SK-N-SH (cell line): ENCODE data around the gene SPI1. TPM values are rescaled to one million over a fixed set of nuclear protein-coding genes. Genes with fewer than 3 reads are reported as not detected.

Experiments
- CTCF ChIA-PET: fragments of 300-600, 350-600 bp; formaldehyde crosslinking; extraction: SDS; loops from one replicate; lab custom pipeline; 2021; lab: Yijun Ruan, JAX
- POLR2A ChIA-PET: fragments of 350-600 bp; sonication (Branson Sonifier 250); formaldehyde crosslinking; extraction: SDS; loops from one replicate; lab custom pipeline; 2020; ENCODE audit warnings: antibody characterized with exemption, inconsistent platforms; lab: Yijun Ruan, JAX
- DNase-seq: peaks from one replicate; pipeline ENCODE4 v3.0.0; 2012
- H2AFZ ChIP-seq: fragments of 200-600 bp; sonication (generic); 2 replicates; pipeline ENCODE4 v1.8.1; 2016; ENCODE audit warnings: antibody characterized with exemption, mild to moderate bottlenecking, low read depth
- H3F3A ChIP-seq: fragments of 200-600 bp; sonication (generic); replicated peaks from 2 replicates; pipeline ENCODE3; 2016; ENCODE audit warnings: antibody characterized with exemption, mild to moderate bottlenecking; ENCODE audit not compliant: insufficient read depth
- H3K27ac ChIP-seq, 2 experiments: fragments of 200-500 bp in 1 of 2; fragments of 200-600 bp in 1 of 2; sonication (Bioruptor generic) in 1 of 2; sonication (generic), shearing (Covaris generic) in 1 of 2; 2 replicates each; pipeline versions ENCODE4 v1.5.1 to v1.6.1; 2014 to 2016; ENCODE audit warnings: low read depth in 2 of 2, inconsistent platforms in 1 of 2, low read length in 1 of 2, mild to moderate bottlenecking in 1 of 2, mixed read lengths in 1 of 2
- H3K27me3 ChIP-seq: fragments of 200-600 bp; sonication (generic), shearing (Covaris generic); 2 replicates; pipeline ENCODE4 v1.6.1; 2016; ENCODE audit warnings: mixed run types; ENCODE audit not compliant: insufficient read depth
- H3K36me3 ChIP-seq, 2 experiments: fragments of 200-500 bp in 1 of 2; fragments of 200-600 bp in 1 of 2; sonication (Bioruptor generic) in 1 of 2; sonication (generic) in 1 of 2; replicated peaks in 1 of 2; 2 replicates each; pipeline versions ENCODE3 to v1.5.1; 2014 to 2016; ENCODE audit warnings: low read length in 1 of 2, mild to moderate bottlenecking in 1 of 2; ENCODE audit not compliant: insufficient read depth in 2 of 2, control insufficient read depth in 1 of 2
- H3K4me1 ChIP-seq, 2 experiments: fragments of 200-500 bp in 1 of 2; fragments of 200-600 bp in 1 of 2; sonication (Bioruptor generic) in 1 of 2; sonication (generic), shearing (Covaris generic) in 1 of 2; 2 replicates each; pipeline versions ENCODE4 v1.5.1 to v1.6.1; 2014 to 2016; ENCODE audit warnings: low read depth in 1 of 2, low read length in 1 of 2, mixed run types in 1 of 2; ENCODE audit not compliant: insufficient read depth in 2 of 2, control insufficient read depth in 1 of 2
- H3K4me2 ChIP-seq: fragments of 200-600 bp; sonication (generic), shearing (Covaris generic); 2 replicates; pipeline ENCODE4 v1.6.1; 2017; ENCODE audit warnings: mixed run types
- H3K4me3 ChIP-seq, 2 experiments: fragments of 200-500 bp in 1 of 2; fragments of 200-600 bp in 1 of 2; sonication (Bioruptor generic) in 1 of 2; sonication (generic), shearing (Covaris generic) in 1 of 2; 2 replicates each; pipeline versions ENCODE4 v1.5.1 to v1.8.1; 2014 to 2016; ENCODE audit warnings: low read depth in 2 of 2, inconsistent platforms in 1 of 2, low read length in 1 of 2, mild to moderate bottlenecking in 1 of 2, mixed read lengths in 1 of 2, moderate library complexity in 1 of 2
- H3K79me2 ChIP-seq: fragments of 200-600 bp; sonication (generic); 2 replicates; pipeline ENCODE4 v1.8.1; 2017; ENCODE audit warnings: mild to moderate bottlenecking; ENCODE audit not compliant: insufficient read depth
- H3K9ac ChIP-seq: fragments of 200-600 bp; sonication (generic); 2 replicates; pipeline ENCODE4 v1.6.1; 2017; ENCODE audit warnings: mixed run types
- H3K9me2 ChIP-seq: fragments of 200-600 bp; sonication (generic); 2 replicates; pipeline ENCODE4 v1.6.1; 2017; ENCODE audit warnings: mixed run types
- H3K9me3 ChIP-seq: fragments of 200-600 bp; sonication (generic); 2 replicates; pipeline ENCODE4 v1.6.1; 2017; ENCODE audit warnings: mixed run types, mild to moderate bottlenecking, moderate library complexity
- H4K20me1 ChIP-seq: fragments of 200-600 bp; sonication (generic); 2 replicates; pipeline ENCODE4 v1.6.1; 2017; ENCODE audit warnings: mild to moderate bottlenecking, mixed run types; ENCODE audit not compliant: insufficient read depth
- CTCF ChIP-seq: fragments of 200-600 bp; sonication (generic); IDR thresholded peaks from 2 replicates; pipeline ENCODE4 v1.6.1; 2017; ENCODE audit warnings: antibody characterized with exemption, mild to moderate bottlenecking, moderate library complexity
- EP300 ChIP-seq, 2 experiments: IDR thresholded peaks; 2 replicates each; pipeline versions ENCODE4 v1.4.0 to v1.6.1; 2012; ENCODE audit warnings: borderline replicate concordance in 1 of 2, low read depth in 1 of 2, low read length in 1 of 2
- IRF3 ChIP-seq: fragments of 150-350 bp; IDR thresholded peaks from 2 replicates; pipeline ENCODE4 v1.6.1; 2016; ENCODE audit warnings: mild to moderate bottlenecking, low read depth, low read length
- NRF1 ChIP-seq: IDR thresholded peaks from 2 replicates; pipeline ENCODE4 v1.6.1; 2012; ENCODE audit warnings: low read depth, mild to moderate bottlenecking, low read length
- POLR2AphosphoS5 ChIP-seq: IDR thresholded peaks from 2 replicates; pipeline ENCODE4 v1.6.1; 2012; ENCODE audit warnings: low read depth, low read length
- RFX5 ChIP-seq: IDR thresholded peaks from 2 replicates; pipeline ENCODE4 v1.6.1; 2012; ENCODE audit warnings: mild to moderate bottlenecking, improper control_type of control experiment, low read length
- WGBS: methylation state at CpG from one replicate; pipeline ENCODE4 v1.1.6; 2017; ENCODE audit warnings: low lambda C conversion rate; 5-methylcytosine and 5-hydroxymethylcytosine counted together
- polyA plus RNA-seq, 3 experiments: library from polyadenylated mRNA; depleted of rRNA; stranded (reverse); fragments of >200 nt; gene quantifications; 2 replicates each; pipeline ENCODE4 v1.2.3, GENCODE V29; 2012
- TF ChIP-seq, protein P1 (sequence below): IDR thresholded peaks from 2 replicates; pipeline ENCODE4 v1.4.0; 2012; ENCODE audit warnings: low read depth, borderline replicate concordance

The SPI1 gene
- polyA plus RNA-seq, 1 of the 3 experiments (the other 2 are of a cell fraction) = not detected

GRCh38 chr11:47337229-47337924, 41.0 kb downstream of the SPI1 start:
- no peak overlapping the region for H2AFZ ChIP-seq
- H3K9me3 ChIP-seq = no peaks in the 10 kb centered on the region
- H3K4me3 ChIP-seq = no peak overlapping the region
- no peaks in the 10 kb centered on the region for H3K9me2 ChIP-seq
- no peaks in the 10 kb centered on the region for H3K4me1 ChIP-seq
- no peaks in the 10 kb centered on the region for H3K27me3 ChIP-seq
- H3K79me2 ChIP-seq = no peaks in the 10 kb centered on the region
- H3K9ac ChIP-seq = no peak overlapping the region
- POLR2A ChIA-PET = no interaction called here
- H3F3A ChIP-seq = no peaks in the 10 kb centered on the region
- TF ChIP-seq RFX5 (no peak), NRF1 (no peak), EP300 (IDR thresholded peaks at IDR 0.05; ENCODE audit: borderline replicate concordance in 1 of 2, low read depth in 1 of 2, low read length in 1 of 2) (no peak)
- TF ChIP-seq, all 33 proteins: peak for 0
- CTCF ChIA-PET = interaction anchor here (1.2 kb wide), 1 partner anchor 17 kb away, joined by 7 read pairs; no protein-coding TSS in a partner anchor
- Histone ChIP-seq H3K27ac (no peak overlapping the region), H4K20me1 (no peaks in the 10 kb centered on the region), H3K4me2 (no peak overlapping the region), H3K36me3 (no peaks in the 10 kb centered on the region)
- 86% methylated on average over 31 of the region's 34 CpGs for WGBS
- DNase-seq = no peak

- no peak for DNase-seq
- no peaks in the 10 kb centered on the region for H3K9me3 ChIP-seq
- no peak overlapping the region for H3K9ac ChIP-seq
- H3K36me3 ChIP-seq = no peaks in the 10 kb centered on the region
- H4K20me1 ChIP-seq = no peaks in the 10 kb centered on the region
- no peak overlapping the region for H3K27ac ChIP-seq
- no peak overlapping the region for H3K4me2 ChIP-seq
- WGBS = 60% methylated on average over 4 of the region's 4 CpGs
- ChIA-PET POLR2A (no interaction called here), CTCF (interaction anchor here (1.2 to 1.4 kb wide), 2 partner anchors 18 to 20 kb away, joined by 4 to 7 read pairs; no protein-coding TSS in a partner anchor)
- TF ChIP-seq IRF3 = no peak
- TF ChIP-seq POLR2AphosphoS5 = no peak
- TF ChIP-seq CTCF = no peak
- TF ChIP-seq, protein P1, sequence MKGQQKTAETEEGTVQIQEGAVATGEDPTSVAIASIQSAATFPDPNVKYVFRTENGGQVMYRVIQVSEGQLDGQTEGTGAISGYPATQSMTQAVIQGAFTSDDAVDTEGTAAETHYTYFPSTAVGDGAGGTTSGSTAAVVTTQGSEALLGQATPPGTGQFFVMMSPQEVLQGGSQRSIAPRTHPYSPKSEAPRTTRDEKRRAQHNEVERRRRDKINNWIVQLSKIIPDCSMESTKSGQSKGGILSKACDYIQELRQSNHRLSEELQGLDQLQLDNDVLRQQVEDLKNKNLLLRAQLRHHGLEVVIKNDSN = no peak
- no peaks in the 10 kb centered on the region for H3K4me1 ChIP-seq
- no peaks in the 10 kb centered on the region for H3F3A ChIP-seq
- no peaks in the 10 kb centered on the region for H3K9me2 ChIP-seq
- no peak overlapping the region for H2AFZ ChIP-seq
- H3K4me3 ChIP-seq = no peak overlapping the region
- no peaks in the 10 kb centered on the region for H3K27me3 ChIP-seq
- no peaks in the 10 kb centered on the region for H3K79me2 ChIP-seq
These were observed 41.8 kb downstream of the SPI1 start for GRCh38 chr11:47336595-47336994.
